ENCODE measurements around the gene ILF3. TPM values are rescaled to one million over a fixed set of nuclear protein-coding genes. Genes with fewer than 3 reads are reported as not detected.

Gene ILF3
- total and polyA plus RNA-seq, 11 donors, result 45.7 to 140 (median 110) TPM

- intact Hi-C loops (cut with DNase I), result no loop called here
- Histone ChIP-seq H3K4me3 (no peak overlapping the region), H3K4me1 (peaks cover 0 to 32% (median 0%) of the 10 kb centered on the region in 12 donors), H3K27me3 (no peaks in the 10 kb centered on the region), H3K27ac (no peak overlapping the region), H3K9me3 (no peaks in the 10 kb centered on the region), H3K36me3 (peaks cover 0 to 98% (median 89%) of the 10 kb centered on the region in 9 donors)
- TF ChIP-seq, protein P1, sequence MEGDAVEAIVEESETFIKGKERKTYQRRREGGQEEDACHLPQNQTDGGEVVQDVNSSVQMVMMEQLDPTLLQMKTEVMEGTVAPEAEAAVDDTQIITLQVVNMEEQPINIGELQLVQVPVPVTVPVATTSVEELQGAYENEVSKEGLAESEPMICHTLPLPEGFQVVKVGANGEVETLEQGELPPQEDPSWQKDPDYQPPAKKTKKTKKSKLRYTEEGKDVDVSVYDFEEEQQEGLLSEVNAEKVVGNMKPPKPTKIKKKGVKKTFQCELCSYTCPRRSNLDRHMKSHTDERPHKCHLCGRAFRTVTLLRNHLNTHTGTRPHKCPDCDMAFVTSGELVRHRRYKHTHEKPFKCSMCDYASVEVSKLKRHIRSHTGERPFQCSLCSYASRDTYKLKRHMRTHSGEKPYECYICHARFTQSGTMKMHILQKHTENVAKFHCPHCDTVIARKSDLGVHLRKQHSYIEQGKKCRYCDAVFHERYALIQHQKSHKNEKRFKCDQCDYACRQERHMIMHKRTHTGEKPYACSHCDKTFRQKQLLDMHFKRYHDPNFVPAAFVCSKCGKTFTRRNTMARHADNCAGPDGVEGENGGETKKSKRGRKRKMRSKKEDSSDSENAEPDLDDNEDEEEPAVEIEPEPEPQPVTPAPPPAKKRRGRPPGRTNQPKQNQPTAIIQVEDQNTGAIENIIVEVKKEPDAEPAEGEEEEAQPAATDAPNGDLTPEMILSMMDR (IDR thresholded peaks at IDR 0.05), result no peak
- TF ChIP-seq POLR2A (IDR thresholded peaks at IDR 0.05), result no peak
- no peak for DNase-seq
- ATAC-seq, result no peak
- WGBS, 4 donors, result 77 to 81% (median 80%) methylated on average over 8 of the region's 8 CpGs
Measured at GRCh38 chr19:10637894-10638293, 16.3 kb upstream of the ILF3 start.

DNA sequence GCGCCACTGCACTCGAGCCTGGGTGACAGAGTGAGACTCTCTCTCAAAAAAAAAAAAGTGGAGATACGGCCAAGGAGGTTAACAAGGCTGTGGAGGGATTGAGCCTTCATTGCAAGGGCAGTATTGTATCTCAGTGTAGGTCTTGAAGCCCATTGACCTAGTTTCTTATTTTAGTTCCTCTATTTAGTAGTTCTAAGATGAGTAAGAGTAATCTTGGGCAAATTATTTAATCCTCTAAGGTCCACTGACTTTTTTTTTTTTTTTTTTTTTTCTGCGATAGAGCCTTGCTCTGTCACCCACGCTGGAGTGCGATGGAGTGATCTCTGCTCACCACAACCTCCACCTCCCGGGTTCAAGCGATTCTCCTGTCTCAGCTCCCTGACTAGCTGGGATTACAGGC, 14.3 kb upstream of the ILF3 start:
- Histone ChIP-seq H3K27ac (no peak overlapping the region), H3K27me3 (no peaks in the 10 kb centered on the region), H3K4me3 (no peak overlapping the region), H3K36me3 (peaks cover 0 to 90% (median 82%) of the 10 kb centered on the region in 9 donors), H3K4me1 (peaks cover 0 to 36% (median 14%) of the 10 kb centered on the region in 12 donors), H3K9me3 (no peaks in the 10 kb centered on the region)
- no peak for DNase-seq
- TF ChIP-seq POLR2A (IDR thresholded peaks at IDR 0.05), result no peak
- TF ChIP-seq, protein P1 (IDR thresholded peaks at IDR 0.05), result no peak
- intact Hi-C loops (cut with DNase I), result loop anchor here in 2 of 10 donors (5.0 kb wide), 2 partner anchors 38 to 43 kb away; no protein-coding TSS in a partner anchor
- 78 to 92% (median 88%) methylated on average over 8 of the region's 8 CpGs for WGBS, 4 donors
- ATAC-seq, result no peak

GRCh38 chr19:10640361-10640760, 13.8 kb upstream of the ILF3 start:
- Histone ChIP-seq H3K4me3 (no peak overlapping the region), H3K27me3 (no peaks in the 10 kb centered on the region), H3K4me1 (peaks cover 0 to 31% (median 16%) of the 10 kb centered on the region in 12 donors), H3K9me3 (no peaks in the 10 kb centered on the region), H3K27ac (no peak overlapping the region), H3K36me3 (peaks cover 0 to 84% (median 76%) of the 10 kb centered on the region in 9 donors)
- WGBS, 4 donors, result 82 to 89% (median 87%) methylated on average over 2 of the region's 2 CpGs
- TF ChIP-seq, protein P1 (IDR thresholded peaks at IDR 0.05), result no peak
- TF ChIP-seq POLR2A (IDR thresholded peaks at IDR 0.05), result no peak
- ATAC-seq, result no peak
- intact Hi-C loops (cut with DNase I), result loop anchor here in 2 of 10 donors (5.0 kb wide), 2 partner anchors 38 to 43 kb away; no protein-coding TSS in a partner anchor
- DNase-seq, result no peak

- peaks cover 0 to 76% (median 68%) of the 10 kb centered on the region in 9 donors for H3K36me3 ChIP-seq
- TF ChIP-seq, protein P1 (IDR thresholded peaks at IDR 0.05), result no peak
- TF ChIP-seq POLR2A (IDR thresholded peaks at IDR 0.05), result no peak
- no peaks in the 10 kb centered on the region for H3K9me3 ChIP-seq
- H3K27ac ChIP-seq, result no peak overlapping the region
- intact Hi-C loops (cut with DNase I), result loop anchor here in 2 of 10 donors (5.0 kb wide), 2 partner anchors 39 to 44 kb away; no protein-coding TSS in a partner anchor
- peaks cover 0 to 35% (median 16%) of the 10 kb centered on the region in 12 donors for H3K4me1 ChIP-seq
- H3K27me3 ChIP-seq, result no peaks in the 10 kb centered on the region
- 82 to 92% (median 88%) methylated on average over 4 of the region's 4 CpGs for WGBS, 4 donors
- no peak overlapping the region for H3K4me3 ChIP-seq
- no peak for DNase-seq
- no peak for ATAC-seq
Measured at GRCh38 chr19:10641248-10641647, 12.9 kb upstream of the ILF3 start.
